ENCODE results near the gene EIF4EBP2. TPM values are rescaled to one million over a fixed set of nuclear protein-coding genes. Genes with fewer than 3 reads are reported as not detected.
A peak's percentile ranks its signal among the peaks of the same experiment; 100 is the strongest.

EIF4EBP2 gene
- total and polyA plus RNA-seq, 2 of the 13 experiments (the other 11 are each of a cell fraction or from before 2014, with no cell fraction given) = 16.9 to 22.0 TPM

DNA sequence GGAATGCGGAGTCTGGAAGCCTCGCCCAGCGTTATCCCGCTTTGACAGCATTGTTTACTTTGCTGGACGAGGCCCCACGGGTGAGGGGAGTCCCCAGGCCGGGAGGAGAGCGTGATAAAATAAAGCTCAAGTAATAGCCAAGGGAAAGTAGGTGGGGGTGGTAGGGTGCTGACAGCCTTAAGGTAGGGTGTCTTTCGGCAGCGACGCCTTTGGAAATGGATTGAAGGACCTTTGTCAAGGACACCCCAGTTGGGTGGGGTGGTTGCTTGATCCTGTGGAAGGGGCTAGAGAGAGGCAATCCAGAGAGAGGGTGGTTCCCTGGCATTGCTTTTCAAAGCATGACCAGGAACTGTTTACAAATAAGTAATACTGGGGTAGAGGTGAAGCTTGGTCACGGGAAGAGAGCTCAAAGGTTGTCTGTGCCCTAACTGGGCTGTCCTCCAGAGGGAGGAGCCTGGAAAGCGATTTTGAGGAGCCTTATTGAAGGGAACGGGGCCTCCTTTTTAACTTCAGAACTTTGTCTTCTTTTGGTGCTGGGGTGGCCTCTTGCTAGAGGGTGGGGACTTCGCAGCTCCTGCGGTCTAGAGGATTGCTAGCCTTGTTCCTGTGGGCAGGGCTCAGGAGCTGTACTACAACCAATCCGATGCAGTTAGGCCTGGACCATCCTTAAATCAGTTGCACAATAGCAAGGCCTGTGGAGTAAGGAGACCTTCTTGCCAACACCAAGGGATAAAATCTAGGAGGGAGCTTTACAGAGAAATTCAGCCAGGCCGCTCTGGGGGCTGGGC is 1.3 kb downstream of the EIF4EBP2 start (continued):
- TF ChIP-seq ZBTB40 (IDR thresholded peaks at IDR 0.05) (no peak), ZBTB40 (CRISPR knock-in tag; IDR thresholded peaks at IDR 0.05) (no peak), ZMAT3 (CRISPR knock-in tag; conservative IDR thresholded peaks at IDR 0.05) (no peak), KLF11 (CRISPR knock-in tag; IDR thresholded peaks at IDR 0.05) (no peak), ZNF282 (IDR thresholded peaks at IDR 0.05; ENCODE audit: partially characterized antibody) (no peak), CREM (IDR thresholded peaks at IDR 0.05) (peak; percentile 24; the same call in 1 of the 2 replicates), CREM (CRISPR knock-in tag; IDR thresholded peaks at IDR 0.05) (no peak), SRY (CRISPR knock-in tag; IDR thresholded peaks at IDR 0.05) (no peak), ZSCAN12 (CRISPR knock-in tag; IDR thresholded peaks at IDR 0.05) (no peak), RXRA (CRISPR knock-in tag; IDR thresholded peaks at IDR 0.05) (no peak), CREB3 (CRISPR knock-in tag; IDR thresholded peaks at IDR 0.05) (no peak), TOE1 (CRISPR knock-in tag; IDR thresholded peaks at IDR 0.05) (no peak), REST (IDR thresholded peaks at IDR 0.05; ENCODE audit: borderline replicate concordance in 1 of 2, low read depth in 1 of 2, low read length in 2 of 2) (no peak)
- TF ChIP-seq, protein P1, sequence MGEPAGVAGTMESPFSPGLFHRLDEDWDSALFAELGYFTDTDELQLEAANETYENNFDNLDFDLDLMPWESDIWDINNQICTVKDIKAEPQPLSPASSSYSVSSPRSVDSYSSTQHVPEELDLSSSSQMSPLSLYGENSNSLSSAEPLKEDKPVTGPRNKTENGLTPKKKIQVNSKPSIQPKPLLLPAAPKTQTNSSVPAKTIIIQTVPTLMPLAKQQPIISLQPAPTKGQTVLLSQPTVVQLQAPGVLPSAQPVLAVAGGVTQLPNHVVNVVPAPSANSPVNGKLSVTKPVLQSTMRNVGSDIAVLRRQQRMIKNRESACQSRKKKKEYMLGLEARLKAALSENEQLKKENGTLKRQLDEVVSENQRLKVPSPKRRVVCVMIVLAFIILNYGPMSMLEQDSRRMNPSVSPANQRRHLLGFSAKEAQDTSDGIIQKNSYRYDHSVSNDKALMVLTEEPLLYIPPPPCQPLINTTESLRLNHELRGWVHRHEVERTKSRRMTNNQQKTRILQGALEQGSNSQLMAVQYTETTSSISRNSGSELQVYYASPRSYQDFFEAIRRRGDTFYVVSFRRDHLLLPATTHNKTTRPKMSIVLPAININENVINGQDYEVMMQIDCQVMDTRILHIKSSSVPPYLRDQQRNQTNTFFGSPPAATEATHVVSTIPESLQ (CRISPR knock-in tag; conservative IDR thresholded peaks at IDR 0.05) = no peak
